Measurements from ENCODE around the gene WHRN. TPM values are rescaled to one million over a fixed set of nuclear protein-coding genes. Genes with fewer than 3 reads are reported as not detected.

The WHRN gene
- total RNA-seq, 4 donors from 2014 or later = 3.7 to 13.2 (median 6.0) TPM

DNA sequence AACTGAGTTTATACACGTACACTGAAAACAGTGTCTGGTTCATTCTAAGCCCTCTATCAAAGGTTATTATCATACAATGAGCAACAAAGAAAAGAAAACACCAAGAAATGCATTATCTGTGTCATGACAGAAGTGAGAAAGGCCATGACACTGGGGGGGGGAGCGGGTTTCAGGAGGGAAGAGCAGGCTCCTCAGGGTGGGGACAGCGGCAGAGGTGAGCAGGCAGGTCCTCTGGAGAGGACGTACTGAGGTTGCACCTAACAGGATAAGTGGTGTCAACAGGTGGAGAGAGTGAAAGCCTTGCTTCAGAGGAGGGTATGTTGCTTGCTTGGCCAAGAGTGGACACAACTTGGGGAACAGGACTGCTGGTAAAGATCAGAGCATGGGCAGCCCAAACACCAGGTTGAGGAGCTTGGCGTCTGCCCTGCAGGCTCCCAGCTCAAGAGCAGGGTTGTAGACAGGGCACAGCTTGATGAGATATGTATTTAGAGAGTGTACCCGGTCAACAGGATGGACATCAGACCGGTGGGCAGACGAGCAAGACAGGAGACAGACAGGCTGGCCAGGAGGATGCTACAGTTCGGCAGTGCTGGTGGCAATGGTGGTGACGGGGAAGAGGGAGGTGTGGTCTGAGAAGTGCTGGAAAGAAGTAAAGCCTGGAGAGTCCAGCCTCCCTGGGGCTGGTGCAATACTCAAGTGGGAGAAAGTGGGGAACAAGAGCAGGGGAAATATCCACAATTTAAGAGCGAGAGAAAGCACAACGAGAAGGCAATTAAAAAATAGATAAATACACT, 10.3 kb downstream of the WHRN start:
- DNase-seq (ENCODE audit: low spot score in 2 of 2) = no peak
- no peaks in the 10 kb centered on the region for H3K9me3 ChIP-seq
- no peaks in the 10 kb centered on the region for H3K4me1 ChIP-seq
- H3K27ac ChIP-seq = no peak overlapping the region
- TF ChIP-seq POLR2A (IDR thresholded peaks at IDR 0.05) (no peak), EP300 (IDR thresholded peaks at IDR 0.05) (no peak)
- TF ChIP-seq, protein P1, sequence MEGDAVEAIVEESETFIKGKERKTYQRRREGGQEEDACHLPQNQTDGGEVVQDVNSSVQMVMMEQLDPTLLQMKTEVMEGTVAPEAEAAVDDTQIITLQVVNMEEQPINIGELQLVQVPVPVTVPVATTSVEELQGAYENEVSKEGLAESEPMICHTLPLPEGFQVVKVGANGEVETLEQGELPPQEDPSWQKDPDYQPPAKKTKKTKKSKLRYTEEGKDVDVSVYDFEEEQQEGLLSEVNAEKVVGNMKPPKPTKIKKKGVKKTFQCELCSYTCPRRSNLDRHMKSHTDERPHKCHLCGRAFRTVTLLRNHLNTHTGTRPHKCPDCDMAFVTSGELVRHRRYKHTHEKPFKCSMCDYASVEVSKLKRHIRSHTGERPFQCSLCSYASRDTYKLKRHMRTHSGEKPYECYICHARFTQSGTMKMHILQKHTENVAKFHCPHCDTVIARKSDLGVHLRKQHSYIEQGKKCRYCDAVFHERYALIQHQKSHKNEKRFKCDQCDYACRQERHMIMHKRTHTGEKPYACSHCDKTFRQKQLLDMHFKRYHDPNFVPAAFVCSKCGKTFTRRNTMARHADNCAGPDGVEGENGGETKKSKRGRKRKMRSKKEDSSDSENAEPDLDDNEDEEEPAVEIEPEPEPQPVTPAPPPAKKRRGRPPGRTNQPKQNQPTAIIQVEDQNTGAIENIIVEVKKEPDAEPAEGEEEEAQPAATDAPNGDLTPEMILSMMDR (IDR thresholded peaks at IDR 0.05) = no peak
- 66 to 69% methylated on average over 12 of the region's 12 CpGs for WGBS, 2 donors
- no peaks in the 10 kb centered on the region for H3K36me3 ChIP-seq
- no peak overlapping the region for H3K4me3 ChIP-seq
- H3K27me3 ChIP-seq = peaks cover 0 to 19% of the 10 kb centered on the region in 2 donors

DNA sequence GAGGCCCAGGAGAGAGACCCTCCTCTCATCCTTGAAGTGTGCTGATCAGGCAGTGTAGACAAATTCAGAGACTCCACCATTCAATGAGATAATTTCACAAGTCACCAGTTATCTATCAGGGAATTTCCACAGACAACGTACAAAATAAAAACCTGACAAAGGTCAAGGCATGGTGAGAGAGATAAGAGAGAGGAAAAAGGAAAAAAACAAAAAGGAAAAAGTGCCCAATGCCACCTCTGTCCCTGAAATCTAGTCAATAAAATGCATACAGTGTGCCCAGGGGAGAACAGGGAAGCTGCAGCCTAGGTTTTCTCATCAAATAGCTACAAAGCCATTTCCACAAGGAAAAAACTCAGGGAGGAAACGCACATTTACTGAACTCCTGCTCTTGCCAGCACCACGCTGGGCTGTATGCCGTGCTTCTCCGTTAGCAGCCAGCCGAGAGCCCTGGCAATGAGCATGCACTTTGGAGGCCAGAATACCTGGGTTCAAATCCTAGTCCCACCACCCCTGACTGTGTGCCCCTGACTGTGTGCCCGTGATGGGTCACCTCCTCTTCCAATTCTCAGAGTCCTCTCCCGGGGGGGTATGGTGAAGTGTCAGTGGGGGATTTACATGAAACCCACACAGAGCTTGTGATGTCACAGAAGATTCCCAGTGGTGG, 11.6 kb downstream of the WHRN start:
- WGBS, 2 donors = 59 to 86% methylated on average over 8 of the region's 8 CpGs
- no peak for DNase-seq (ENCODE audit: low spot score in 2 of 2)
- no peaks in the 10 kb centered on the region for H3K36me3 ChIP-seq
- H3K27ac ChIP-seq = no peak overlapping the region
- TF ChIP-seq POLR2A (IDR thresholded peaks at IDR 0.05) (no peak), EP300 (IDR thresholded peaks at IDR 0.05) (no peak)
- TF ChIP-seq, protein P1 (IDR thresholded peaks at IDR 0.05) = no peak
- no peaks in the 10 kb centered on the region for H3K9me3 ChIP-seq
- no peak overlapping the region for H3K4me3 ChIP-seq
- H3K4me1 ChIP-seq = no peaks in the 10 kb centered on the region
- peaks cover 0 to 8% of the 10 kb centered on the region in 2 donors for H3K27me3 ChIP-seq

DNA sequence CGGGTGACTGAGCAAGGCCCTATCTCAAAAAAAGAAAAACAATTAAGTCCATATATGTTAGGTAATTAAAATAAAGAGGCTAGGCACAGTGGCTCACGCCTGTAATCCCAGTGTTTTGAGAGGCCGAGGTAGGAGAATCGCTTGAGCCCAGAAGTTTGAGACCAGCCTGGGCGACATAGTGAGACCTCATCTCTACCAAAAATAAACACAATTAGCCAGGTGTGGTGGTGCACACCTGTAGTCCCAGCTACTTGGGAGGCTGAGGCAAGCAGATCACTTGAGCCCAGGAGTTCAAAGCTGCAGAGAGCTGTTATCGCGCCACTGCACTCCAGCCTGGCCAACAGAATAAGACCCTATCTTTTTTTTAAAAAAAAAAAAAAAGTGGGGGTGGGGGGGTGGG, 12.3 kb downstream of the WHRN start:
- no peak for DNase-seq (ENCODE audit: low spot score in 2 of 2)
- H3K27me3 ChIP-seq = peaks cover 0 to 8% of the 10 kb centered on the region in 2 donors
- TF ChIP-seq EP300 (IDR thresholded peaks at IDR 0.05) = no peak
- TF ChIP-seq, protein P1 (IDR thresholded peaks at IDR 0.05) = no peak
- TF ChIP-seq POLR2A (IDR thresholded peaks at IDR 0.05) = no peak
- 96 to 97% methylated on average over 7 of the region's 7 CpGs for WGBS, 2 donors
- H3K27ac ChIP-seq = no peak overlapping the region
- no peaks in the 10 kb centered on the region for H3K36me3 ChIP-seq
- H3K4me3 ChIP-seq = no peak overlapping the region
- no peaks in the 10 kb centered on the region for H3K4me1 ChIP-seq
- no peaks in the 10 kb centered on the region for H3K9me3 ChIP-seq

DNA sequence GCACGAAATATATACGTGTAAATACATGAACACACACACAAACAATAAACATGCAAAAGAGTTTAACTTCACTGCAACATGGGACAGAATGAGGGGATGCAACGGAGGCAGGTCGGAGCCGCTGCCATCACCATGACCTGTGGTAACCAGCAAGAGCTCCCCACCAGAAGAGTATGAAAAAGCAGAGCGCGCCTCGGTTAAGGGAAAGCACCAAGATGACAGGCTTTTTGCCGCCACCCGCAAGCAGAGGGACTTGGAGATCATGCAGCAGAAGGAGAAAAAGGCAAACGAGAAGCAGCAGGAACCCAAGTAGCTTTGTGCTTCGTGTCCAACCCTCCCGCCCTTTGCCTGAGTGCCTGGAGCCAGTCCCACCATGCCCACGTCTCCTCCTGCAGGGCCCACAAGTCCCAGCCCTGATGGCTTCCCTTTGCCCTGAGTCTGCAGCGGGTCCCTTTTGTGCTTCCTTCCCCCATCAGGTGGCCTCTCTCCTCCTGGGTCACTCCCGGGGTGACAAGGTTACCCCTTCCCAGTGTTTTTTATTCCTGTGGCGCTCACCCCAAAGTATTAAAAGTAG, 13.8 kb downstream of the WHRN start:
- WGBS, 2 donors = 72 to 82% methylated on average over 17 of the region's 17 CpGs
- Histone ChIP-seq H3K4me1 (no peaks in the 10 kb centered on the region), H3K27me3 (peaks cover 0 to 8% of the 10 kb centered on the region in 2 donors), H3K4me3 (no peak overlapping the region), H3K27ac (no peak overlapping the region), H3K36me3 (no peaks in the 10 kb centered on the region), H3K9me3 (no peaks in the 10 kb centered on the region)
- DNase-seq (ENCODE audit: low spot score in 2 of 2) = no peak
- TF ChIP-seq, protein P1 (IDR thresholded peaks at IDR 0.05) = no peak
- no peak for TF ChIP-seq POLR2A (IDR thresholded peaks at IDR 0.05)
- TF ChIP-seq EP300 (IDR thresholded peaks at IDR 0.05) = no peak

DNA sequence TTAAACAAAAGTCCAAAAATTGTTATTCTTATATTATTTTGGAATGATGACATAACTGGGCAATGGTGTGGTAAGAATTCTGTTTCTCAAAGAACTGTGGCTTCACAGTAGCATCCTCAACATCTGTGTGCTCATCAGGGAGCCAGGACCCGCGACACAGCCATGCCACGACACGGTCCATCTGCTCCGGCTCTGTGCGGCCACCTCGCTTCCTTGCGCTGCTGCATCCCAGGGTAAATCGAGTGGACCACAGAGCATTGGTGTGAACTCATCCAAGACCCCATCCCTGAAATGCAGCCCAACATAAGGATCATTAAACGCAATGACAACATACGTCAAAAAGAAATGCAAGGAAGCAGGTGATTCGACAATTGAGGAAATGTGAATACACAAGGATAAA, 15.3 kb downstream of the WHRN start:
- WGBS, 2 donors = 89 to 93% methylated on average over 12 of the region's 12 CpGs
- H3K27ac ChIP-seq = no peak overlapping the region
- H3K9me3 ChIP-seq = no peaks in the 10 kb centered on the region
- H3K36me3 ChIP-seq = no peaks in the 10 kb centered on the region
- no peak overlapping the region for H3K4me3 ChIP-seq
- H3K27me3 ChIP-seq = peaks cover 0 to 4% of the 10 kb centered on the region in 2 donors
- DNase-seq (ENCODE audit: low spot score in 2 of 2) = no peak
- no peaks in the 10 kb centered on the region for H3K4me1 ChIP-seq
- TF ChIP-seq, protein P1 (IDR thresholded peaks at IDR 0.05) = no peak
- TF ChIP-seq EP300 (IDR thresholded peaks at IDR 0.05) (no peak), POLR2A (IDR thresholded peaks at IDR 0.05) (no peak)

All from tibial nerve (tissue), 4 donors.